Stomach (tissue), 4 donors: ENCODE data around the gene GPR75.

Source experiments
- CTCF ChIP-seq, 7 experiments: fragments of 450-650 bp in 4 of 7; fragments of 200-600 bp in 3 of 7; sonication (generic) in 3 of 7; IDR thresholded peaks; one replicate each; pipeline ENCODE4 v1.5.1; 2016 to 2019; ENCODE audit warnings: antibody characterized with exemption in 7 of 7, control low read depth in 2 of 7, mild to moderate bottlenecking in 1 of 7
- EP300 ChIP-seq: sonication (generic); formaldehyde crosslinking; IDR thresholded peaks from one replicate; pipeline ENCODE4 v1.6.1; 2017; ENCODE audit warnings: antibody characterized with exemption
- POLR2A ChIP-seq, 4 donors: fragments of 450-650 bp; IDR thresholded peaks; one replicate each; pipeline ENCODE4 v1.6.1; 2016; ENCODE audit warnings: antibody characterized with exemption in 4 of 4, control low read depth in 2 of 4, mild to moderate bottlenecking in 1 of 4, moderate library complexity in 1 of 4
- POLR2AphosphoS5 ChIP-seq, 3 donors: sonication (generic); formaldehyde crosslinking; IDR thresholded peaks; one replicate each; pipeline ENCODE4 v1.6.1; 2016; ENCODE audit warnings: antibody characterized with exemption in 3 of 3

GRCh38 chr2:53881986-53882385, 22.2 kb upstream of the GPR75 start:
- TF ChIP-seq CTCF (IDR thresholded peaks at IDR 0.05) = no peak
- TF ChIP-seq EP300 = no peak
- TF ChIP-seq POLR2A (IDR thresholded peaks at IDR 0.05) = no peak
- no peak for TF ChIP-seq POLR2AphosphoS5 (IDR thresholded peaks at IDR 0.05)
